Fibroblast of lung (primary cell): Measurements from ENCODE around the gene SYDE1. TPM values are rescaled to one million over a fixed set of nuclear protein-coding genes. Genes with fewer than 3 reads are reported as not detected.

ENCODE experiments used
- DNase-seq, 2 donors: peaks; one replicate each; pipeline versions ENCODE4 v3.0.0 to v3.0.0-alpha.2; 2010; ENCODE audit warnings: low read depth in 2 of 2
- H2AFZ ChIP-seq: 2 replicates; pipeline ENCODE4 v1.5.1; 2012; ENCODE audit warnings: low read length, control low read depth, inconsistent platforms
- H3K27ac ChIP-seq: 2 replicates; pipeline ENCODE4 v1.5.1; 2011; ENCODE audit warnings: low read length, control low read depth; ENCODE audit not compliant: insufficient read depth
- H3K27me3 ChIP-seq: 2 replicates; pipeline ENCODE4 v1.5.1; 2011; ENCODE audit warnings: mild to moderate bottlenecking, low read length; ENCODE audit not compliant: control insufficient read depth, insufficient read depth
- H3K36me3 ChIP-seq: 2 replicates; pipeline ENCODE4 v1.5.1; 2011; ENCODE audit warnings: low read length; ENCODE audit not compliant: control insufficient read depth, insufficient read depth
- H3K4me1 ChIP-seq: 2 replicates; pipeline ENCODE4 v1.5.1; 2011; ENCODE audit warnings: low read length; ENCODE audit not compliant: control insufficient read depth, insufficient read depth; ENCODE audit errors: extremely low read depth
- H3K4me2 ChIP-seq: 2 replicates; pipeline ENCODE4 v1.5.1; 2011; ENCODE audit warnings: low read length, control low read depth; ENCODE audit not compliant: insufficient read depth; ENCODE audit errors: extremely low read depth
- H3K4me3 ChIP-seq, 4 experiments: fragments of 200-600 bp in 1 of 4; sonication (generic) in 1 of 4; replicated peaks in 1 of 4; 2 replicates each; pipeline ENCODE4 v1.5.1; 2011 to 2016; ENCODE audit warnings: low read length in 4 of 4, low read depth in 3 of 4, mild to moderate bottlenecking in 3 of 4, control low read depth in 2 of 4, inconsistent platforms in 1 of 4, mixed read lengths in 1 of 4; ENCODE audit not compliant: insufficient read depth in 1 of 4; ENCODE audit errors: control extremely low read depth in 1 of 4
- H3K79me2 ChIP-seq: 2 replicates; pipeline ENCODE4 v1.5.1; 2012; ENCODE audit warnings: mild to moderate bottlenecking, low read length, inconsistent platforms; ENCODE audit not compliant: control insufficient read depth, insufficient read depth
- H3K9ac ChIP-seq: 2 replicates; pipeline ENCODE4 v1.5.1; 2011; ENCODE audit warnings: mild to moderate bottlenecking, low read length, control low read depth; ENCODE audit not compliant: insufficient read depth
- H3K9me3 ChIP-seq: 2 replicates; pipeline ENCODE4 v1.5.1; 2012; ENCODE audit warnings: low read depth, low read length; ENCODE audit not compliant: control insufficient read depth, insufficient read depth
- H4K20me1 ChIP-seq: 2 replicates; pipeline ENCODE4 v1.5.1; 2011; ENCODE audit warnings: low read length; ENCODE audit not compliant: control insufficient read depth, insufficient read depth; ENCODE audit errors: extremely low read depth
- CTCF ChIP-seq, 2 donors: IDR thresholded peaks in 1 of 2; conservative IDR thresholded peaks in 1 of 2; 1 replicate in 1 of 2; 2 replicates in 1 of 2; pipeline ENCODE4 v1.5.1; 2011 to 2012; ENCODE audit warnings: low read length in 2 of 2, control low read depth in 1 of 2, inconsistent platforms in 1 of 2, low read depth in 1 of 2, mild to moderate bottlenecking in 1 of 2
- EZH2 ChIP-seq: IDR thresholded peaks from 2 replicates; pipeline ENCODE4 v1.5.1; 2012; ENCODE audit warnings: low read length, control low read depth, mild to moderate bottlenecking; ENCODE audit errors: missing control alignments
- polyA plus RNA-seq, 2 donors: library from polyadenylated mRNA; depleted of rRNA in 1 of 2; stranded (reverse) in 1 of 2; unstranded in 1 of 2; fragments of >200 nt; gene quantifications; 2 replicates each; pipeline ENCODE4 v1.2.1, GENCODE V29; 2011 to 2012; ENCODE audit warnings: missing spikeins in 1 of 2
- total RNA-seq: library from RNA; depleted of rRNA; stranded (reverse); fragments of >200 nt; gene quantifications from 2 replicates; pipeline ENCODE4 v1.2.1, GENCODE V29; 2014

The SYDE1 gene
- total and polyA plus RNA-seq, 2 donors (not counting 1 experiment from before 2014, with no cell fraction given), result 21.0 to 28.6 TPM

GRCh38 chr19:15110418-15110815, 3.2 kb downstream of the SYDE1 start:
- no peaks in the 10 kb centered on the region for H4K20me1 ChIP-seq
- no peak overlapping the region for H3K9ac ChIP-seq
- H3K36me3 ChIP-seq, result peaks cover 45% of the 10 kb centered on the region
- no peak overlapping the region for H3K27ac ChIP-seq
- no peak overlapping the region for H3K4me2 ChIP-seq
- no peak overlapping the region for H3K4me3 ChIP-seq
- H3K9me3 ChIP-seq, result no peaks in the 10 kb centered on the region
- TF ChIP-seq CTCF (conservative IDR thresholded peaks at IDR 0.05 in 1 of 2, IDR thresholded peaks at IDR 0.05 in 1 of 2; ENCODE audit: low read depth in 1 of 2, low read length in 2 of 2), result no peak
- TF ChIP-seq EZH2, result no peak
- peaks cover 17% of the 10 kb centered on the region for H3K4me1 ChIP-seq
- peaks cover 25% of the 10 kb centered on the region for H3K79me2 ChIP-seq
- no peak overlapping the region for H2AFZ ChIP-seq
- H3K27me3 ChIP-seq, result no peaks in the 10 kb centered on the region
- no peak for DNase-seq

- Histone ChIP-seq H3K27ac (no peak overlapping the region), H2AFZ (no peak overlapping the region), H3K4me2 (no peak overlapping the region), H3K9ac (no peak overlapping the region), H3K79me2 (peaks cover 25% of the 10 kb centered on the region), H4K20me1 (no peaks in the 10 kb centered on the region), H3K4me1 (peaks cover 17% of the 10 kb centered on the region), H3K36me3 (peaks cover 49% of the 10 kb centered on the region), H3K9me3 (no peaks in the 10 kb centered on the region), H3K4me3 (no peak overlapping the region), H3K27me3 (no peaks in the 10 kb centered on the region)
- no peak for TF ChIP-seq CTCF (conservative IDR thresholded peaks at IDR 0.05 in 1 of 2, IDR thresholded peaks at IDR 0.05 in 1 of 2; ENCODE audit: low read depth in 1 of 2, low read length in 2 of 2)
- no peak for TF ChIP-seq EZH2
- DNase-seq, result no peak
Measured at GRCh38 chr19:15111758-15112157, 4.6 kb downstream of the SYDE1 start.

GRCh38 chr19:15112385-15112784, 5.2 kb downstream of the SYDE1 start:
- Histone ChIP-seq H3K4me1 (peaks cover 17% of the 10 kb centered on the region), H3K9me3 (no peaks in the 10 kb centered on the region), H3K9ac (no peak overlapping the region), H3K79me2 (peaks cover 22% of the 10 kb centered on the region), H4K20me1 (no peaks in the 10 kb centered on the region), H3K4me3 (no peak overlapping the region), H2AFZ (no peak overlapping the region), H3K36me3 (peaks cover 51% of the 10 kb centered on the region), H3K27ac (no peak overlapping the region), H3K4me2 (no peak overlapping the region), H3K27me3 (no peaks in the 10 kb centered on the region)
- no peak for DNase-seq
- no peak for TF ChIP-seq CTCF (conservative IDR thresholded peaks at IDR 0.05 in 1 of 2, IDR thresholded peaks at IDR 0.05 in 1 of 2; ENCODE audit: low read depth in 1 of 2, low read length in 2 of 2)
- TF ChIP-seq EZH2, result no peak
